ENCODE measurements around the gene SBF2. TPM values are rescaled to one million over a fixed set of nuclear protein-coding genes. Genes with fewer than 3 reads are reported as not detected.

The SBF2 gene
- total and polyA plus RNA-seq, 2 of the 13 experiments (the other 11 are each of a cell fraction or from before 2014, with no cell fraction given) = 24.0 to 45.8 TPM

- TF ChIP-seq ZNF382 (CRISPR knock-in tag; IDR thresholded peaks at IDR 0.05; ENCODE audit: borderline replicate concordance) (no peak), ATF1 (CRISPR knock-in tag; IDR thresholded peaks at IDR 0.05) (no peak)
These were observed 4.9 kb downstream of the SBF2 start (continued) for GRCh38 chr11:10288881-10289764.

GRCh38 chr11:10287766-10288715, 6.0 kb downstream of the SBF2 start:
- Histone ChIP-seq H3K9me3 (ENCODE audit: low read length) (no peaks in the 10 kb centered on the region), H3K27me3 (ENCODE audit: control insufficient read depth in 1 of 2, insufficient read depth in 2 of 2, low read length in 2 of 2) (no peaks in the 10 kb centered on the region; a peak in 1 of 5 replicates), H3K27ac (ENCODE audit: extremely low read length, insufficient read depth, low read length) (peak overlapping the region; percentile 82), H3K79me2 (ENCODE audit: insufficient read depth, low read length) (peaks cover 65% of the 10 kb centered on the region), H3K36me3 (replicated peaks in 1 of 2; ENCODE audit: control insufficient read depth in 1 of 2, insufficient read depth in 2 of 2, low read length in 2 of 2) (peaks cover 0 to 3% of the 10 kb centered on the region in 2 experiments; a peak in 2 of 5 replicates), H4K20me1 (ENCODE audit: insufficient read depth, low read length) (no peaks in the 10 kb centered on the region; the same call in 1 of the 2 replicates), H3K4me1 (ENCODE audit: insufficient read depth, low read length) (peaks cover 92% of the 10 kb centered on the region), H3K9ac (ENCODE audit: insufficient read depth, low read depth, low read length) (no peak overlapping the region; the same call in 1 of the 2 replicates), H3K4me3 (replicated peaks in 1 of 3; ENCODE audit: insufficient read depth in 1 of 3, low read depth in 2 of 3, low read length in 3 of 3) (peak overlapping the region in 1 of 3 experiments; percentile 70; a peak in 2 of 6 replicates), H3K4me2 (ENCODE audit: low read depth, low read length) (peak overlapping the region; percentile 74), H2AFZ (ENCODE audit: low read length) (no peak overlapping the region)
- no peak for FAIRE-seq
- intact Hi-C loops (cut with micrococcal nuclease; ENCODE audit: unreplicated experiment) = loop anchor here (2.0 to 5.0 kb wide), 2 partner anchors 15 to 519 kb away; partner anchors contain the start of gene EIF4G2
- BruUV-seq (replicated peaks) = no TSS peak
- TF ChIP-seq FOXC1 (CRISPR knock-in tag; IDR thresholded peaks at IDR 0.05; ENCODE audit: borderline replicate concordance) = 0 out of 2 replicates have a peak, but pooled peaks have one; percentile 5
- TF ChIP-seq HNRNPL (IDR thresholded peaks at IDR 0.05; ENCODE audit: low read depth, low read length) = 0 out of 2 replicates have a peak, but pooled peaks have one; percentile 23
- TF ChIP-seq MXI1 (IDR thresholded peaks at IDR 0.05; ENCODE audit: borderline replicate concordance, low read depth, low read length) = no peak
- CTCF ChIA-PET (ENCODE audit: low intra/inter-chr PET ratio, low total read pairs) = interaction anchor here (2.0 kb wide), 1 partner anchor 16 kb away, joined by 7 read pairs; the partner anchor contains the start of gene ADM
- no peak; the same call in 1 of the 3 replicates for ATAC-seq
- DNase-seq (ENCODE audit: low spot score) = no peak
- POLR2A ChIA-PET = interaction anchor here (0.6 to 12.1 kb wide), 11 partner anchors 8 to 463 kb away, joined by 3 to 221 read pairs (median 4); partner anchors contain the start of genes ADM and CTR9
- in situ Hi-C loops (cut with HindIII; ENCODE audit: extremely low pct_ligation_motif_present, low pct_unique_long_range_greater_than_20kb) = no loop called here
- WGBS (ENCODE audit: low lambda C conversion rate) = 97% methylated on average over 5 of the region's 9 CpGs
